ENCODE measurements around the gene RIPOR3. TPM values are rescaled to one million over a fixed set of nuclear protein-coding genes. Genes with fewer than 3 reads are reported as not detected.

RIPOR3 gene, protein sequence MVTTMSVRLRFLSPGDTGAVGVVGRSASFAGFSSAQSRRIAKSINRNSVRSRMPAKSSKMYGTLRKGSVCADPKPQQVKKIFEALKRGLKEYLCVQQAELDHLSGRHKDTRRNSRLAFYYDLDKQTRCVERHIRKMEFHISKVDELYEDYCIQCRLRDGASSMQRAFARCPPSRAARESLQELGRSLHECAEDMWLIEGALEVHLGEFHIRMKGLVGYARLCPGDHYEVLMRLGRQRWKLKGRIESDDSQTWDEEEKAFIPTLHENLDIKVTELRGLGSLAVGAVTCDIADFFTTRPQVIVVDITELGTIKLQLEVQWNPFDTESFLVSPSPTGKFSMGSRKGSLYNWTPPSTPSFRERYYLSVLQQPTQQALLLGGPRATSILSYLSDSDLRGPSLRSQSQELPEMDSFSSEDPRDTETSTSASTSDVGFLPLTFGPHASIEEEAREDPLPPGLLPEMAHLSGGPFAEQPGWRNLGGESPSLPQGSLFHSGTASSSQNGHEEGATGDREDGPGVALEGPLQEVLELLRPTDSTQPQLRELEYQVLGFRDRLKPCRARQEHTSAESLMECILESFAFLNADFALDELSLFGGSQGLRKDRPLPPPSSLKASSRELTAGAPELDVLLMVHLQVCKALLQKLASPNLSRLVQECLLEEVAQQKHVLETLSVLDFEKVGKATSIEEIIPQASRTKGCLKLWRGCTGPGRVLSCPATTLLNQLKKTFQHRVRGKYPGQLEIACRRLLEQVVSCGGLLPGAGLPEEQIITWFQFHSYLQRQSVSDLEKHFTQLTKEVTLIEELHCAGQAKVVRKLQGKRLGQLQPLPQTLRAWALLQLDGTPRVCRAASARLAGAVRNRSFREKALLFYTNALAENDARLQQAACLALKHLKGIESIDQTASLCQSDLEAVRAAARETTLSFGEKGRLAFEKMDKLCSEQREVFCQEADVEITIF
- polyA plus RNA-seq = 3.3 TPM

DNA sequence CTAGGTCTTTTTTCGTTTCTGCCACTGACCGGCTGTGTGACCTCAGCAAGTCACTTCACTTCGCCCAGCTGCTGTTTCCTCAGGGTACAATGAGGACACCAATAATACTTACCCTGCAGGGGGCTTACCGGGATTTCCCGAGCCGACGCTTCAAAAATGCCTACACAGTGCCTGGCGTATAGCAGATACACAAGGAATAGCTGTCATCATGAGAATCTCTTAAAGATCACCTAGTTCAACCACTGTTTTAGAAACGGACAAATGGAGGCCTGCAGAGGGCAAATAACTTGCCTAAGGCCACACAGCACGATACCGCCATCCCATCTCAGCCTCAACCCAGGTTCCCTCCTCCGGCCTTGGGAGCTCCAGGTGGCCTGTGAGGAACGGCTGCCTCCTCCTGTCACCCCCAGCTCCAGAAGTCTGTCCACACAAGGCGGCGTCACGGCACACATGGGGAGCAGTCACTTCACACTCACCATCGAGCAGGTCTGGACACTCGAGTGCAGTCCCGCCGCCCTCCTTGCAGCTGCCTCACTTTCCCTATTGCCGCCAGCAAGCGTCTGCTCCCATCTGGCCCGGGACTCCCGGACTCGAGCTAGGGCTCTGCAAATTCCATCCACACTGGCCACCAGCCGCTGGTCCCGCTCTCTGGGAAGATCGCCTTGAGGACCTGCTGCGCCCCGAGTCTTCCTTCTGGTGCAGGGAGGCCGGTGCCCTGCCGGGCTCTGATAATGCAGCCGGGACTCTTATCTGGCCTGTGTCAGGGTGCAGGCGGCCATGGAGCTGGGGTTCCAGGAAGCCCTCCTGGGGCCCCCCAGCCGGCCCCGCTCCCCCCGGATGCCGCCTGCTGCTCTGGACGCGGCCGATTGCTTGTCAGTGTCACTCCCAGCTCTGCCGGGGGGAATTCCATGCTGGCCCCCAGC, at the start of gene RIPOR3:
Gene RIPOR3 (minus strand): TSS at position 893 of the 923 bp plus-strand sequence. CDS start 414 bp downstream, at position 479.
- Mint-ChIP-seq H3K27me3 (peaks cover 31% of the 10 kb centered on the region), H3K4me1 (peaks cover 2 to 4% (median 4%) of the 10 kb centered on the region in 3 donors), H3K27ac (peak within 1 kb of the TSS in 1 of 3 donors; percentile 26), H3K9me3 (no peaks in the 10 kb centered on the region), H3K4me3 (peak within 1 kb of the TSS in 1 of 4 donors; percentile 54), H3K36me3 (peaks cover 1% of the 10 kb centered on the region)

DNA sequence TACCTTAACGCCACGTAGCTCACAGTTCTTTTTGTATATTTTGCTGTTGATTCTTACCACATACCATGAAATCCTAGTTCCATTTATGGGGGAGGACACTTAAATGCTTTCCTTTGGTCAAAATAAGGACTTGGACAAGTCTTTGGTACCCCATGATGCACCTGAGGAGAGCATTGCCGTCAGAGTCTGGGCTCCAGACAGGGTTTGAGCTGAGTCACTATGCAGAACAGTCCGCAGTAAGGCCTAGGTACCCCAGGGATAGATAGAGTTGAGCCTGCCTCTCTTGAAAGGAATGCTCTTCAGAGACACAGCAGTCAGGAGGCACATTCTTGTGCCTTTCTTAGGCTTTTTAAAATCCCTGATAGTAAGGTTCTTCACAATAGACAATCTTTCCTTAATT, 46.0 kb upstream of the RIPOR3 start:
- Mint-ChIP-seq H3K4me3 (no peak overlapping the region), H3K27ac (no peak overlapping the region), H3K4me1 (peaks cover 8 to 14% (median 11%) of the 10 kb centered on the region in 3 donors), H3K9me3 (no peaks in the 10 kb centered on the region), H3K36me3 (peaks cover 8% of the 10 kb centered on the region), H3K27me3 (no peaks in the 10 kb centered on the region)

DNA sequence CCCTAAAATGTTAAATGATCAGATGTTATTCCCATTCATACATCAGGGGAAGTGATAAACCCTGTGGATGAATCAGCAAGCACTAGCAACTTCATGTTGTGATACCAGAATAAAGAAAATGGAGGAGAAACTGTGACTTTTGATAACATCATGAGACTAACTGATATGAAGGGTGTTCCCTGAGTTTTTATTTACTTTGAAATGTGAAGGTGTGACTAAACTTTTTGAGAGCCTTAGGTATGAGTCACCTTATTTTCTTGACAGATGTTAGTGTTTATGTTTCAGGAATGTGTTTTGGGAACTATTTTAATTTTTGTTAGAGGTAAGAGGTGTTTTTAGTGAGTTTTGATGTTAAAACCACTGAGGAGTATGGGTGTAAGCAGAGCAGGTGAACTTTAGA, 44.5 kb upstream of the RIPOR3 start:
- H3K4me3 Mint-ChIP-seq = no peak overlapping the region
- no peaks in the 10 kb centered on the region for H3K9me3 Mint-ChIP-seq
- no peaks in the 10 kb centered on the region for H3K27me3 Mint-ChIP-seq
- peaks cover 6% of the 10 kb centered on the region for H3K36me3 Mint-ChIP-seq
- H3K4me1 Mint-ChIP-seq = peaks cover 11 to 14% (median 11%) of the 10 kb centered on the region in 3 donors
- no peak overlapping the region for H3K27ac Mint-ChIP-seq

DNA sequence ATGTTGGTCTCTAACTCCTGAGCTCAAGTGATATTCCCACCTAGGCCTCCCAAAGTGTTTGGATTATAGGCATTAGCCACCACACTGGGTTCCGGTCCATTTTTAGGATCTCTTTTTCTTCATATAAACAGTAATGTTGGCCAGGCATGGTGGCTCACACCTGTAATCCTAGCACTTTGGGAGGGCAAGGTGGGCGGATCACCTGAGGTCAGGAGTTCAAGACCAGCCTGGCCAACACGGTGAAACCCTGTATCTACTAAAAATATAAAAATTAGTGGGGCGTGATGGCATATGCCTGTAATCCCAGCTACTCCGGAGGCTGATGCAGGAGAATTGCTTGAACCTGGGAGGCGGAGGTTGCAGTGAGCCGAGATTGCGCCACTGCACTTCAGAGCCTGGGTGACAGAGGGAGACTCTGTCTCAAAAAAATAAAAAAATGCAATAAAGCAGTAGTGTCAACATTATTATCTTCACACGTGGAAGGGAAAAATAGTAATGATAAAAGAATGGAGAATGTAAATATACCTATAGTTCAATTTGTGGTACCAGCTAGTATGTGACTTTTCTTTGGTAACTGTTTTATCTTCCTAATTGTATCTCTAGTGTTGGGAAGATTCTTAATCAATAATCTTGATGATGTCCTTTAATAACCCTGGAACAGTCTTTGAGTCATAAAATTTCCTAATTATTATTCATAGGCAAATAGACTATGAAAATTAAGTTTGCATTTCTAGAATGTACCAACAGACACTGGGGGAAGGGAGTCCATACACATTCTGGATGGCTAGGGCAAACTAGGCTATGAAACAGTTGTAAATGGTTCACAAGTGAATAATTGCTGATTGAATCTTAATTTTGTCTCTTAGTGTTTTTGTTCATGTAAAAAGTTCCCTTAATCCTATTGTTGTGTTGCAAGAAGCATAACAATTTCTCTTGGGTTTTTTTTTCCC, 43.7 kb upstream of the RIPOR3 start:
- Mint-ChIP-seq H3K4me1 (peaks cover 11 to 16% (median 11%) of the 10 kb centered on the region in 3 donors), H3K27me3 (no peaks in the 10 kb centered on the region), H3K4me3 (no peak overlapping the region), H3K36me3 (peaks cover 6% of the 10 kb centered on the region), H3K27ac (no peak overlapping the region), H3K9me3 (no peaks in the 10 kb centered on the region)

DNA sequence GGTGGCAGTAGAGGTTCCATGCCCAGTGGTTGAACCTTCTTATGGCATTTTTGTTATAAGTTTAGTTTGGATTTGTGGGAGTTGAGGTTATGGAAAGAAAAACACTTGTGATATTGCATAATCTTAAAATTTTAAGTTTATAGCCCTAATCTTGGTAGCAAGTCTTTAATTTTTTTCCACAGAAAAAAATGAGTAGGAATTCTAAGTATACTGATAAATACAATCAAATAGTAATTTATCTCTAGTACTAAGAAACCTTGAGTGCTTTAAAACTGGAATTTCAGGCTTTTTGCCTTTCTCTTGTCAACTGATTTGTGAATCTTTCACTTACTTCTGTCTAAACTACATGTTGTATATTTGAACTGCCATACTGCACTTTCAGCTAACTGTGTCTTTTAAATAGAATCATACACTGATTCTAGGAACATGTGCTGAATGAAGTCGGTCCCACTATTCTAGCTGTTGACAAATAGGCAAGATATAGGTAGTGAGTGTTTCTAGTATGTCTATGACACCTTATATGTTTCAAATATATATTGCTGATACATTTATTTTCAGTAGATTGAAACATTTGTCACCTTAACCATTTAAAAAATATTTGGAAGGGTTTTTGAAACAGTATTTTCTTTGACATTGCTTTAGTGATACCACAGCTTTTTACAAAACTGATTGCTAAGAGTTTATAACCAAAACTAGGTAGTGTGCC, 42.5 kb upstream of the RIPOR3 start:
- Mint-ChIP-seq H3K27me3 (no peaks in the 10 kb centered on the region), H3K4me1 (peaks cover 9 to 15% (median 11%) of the 10 kb centered on the region in 3 donors), H3K36me3 (peaks cover 4% of the 10 kb centered on the region), H3K27ac (peak overlapping the region in 1 of 3 donors; percentile 8), H3K4me3 (peak overlapping the region in 2 of 4 donors; percentile 65 to 74), H3K9me3 (no peaks in the 10 kb centered on the region)

DNA sequence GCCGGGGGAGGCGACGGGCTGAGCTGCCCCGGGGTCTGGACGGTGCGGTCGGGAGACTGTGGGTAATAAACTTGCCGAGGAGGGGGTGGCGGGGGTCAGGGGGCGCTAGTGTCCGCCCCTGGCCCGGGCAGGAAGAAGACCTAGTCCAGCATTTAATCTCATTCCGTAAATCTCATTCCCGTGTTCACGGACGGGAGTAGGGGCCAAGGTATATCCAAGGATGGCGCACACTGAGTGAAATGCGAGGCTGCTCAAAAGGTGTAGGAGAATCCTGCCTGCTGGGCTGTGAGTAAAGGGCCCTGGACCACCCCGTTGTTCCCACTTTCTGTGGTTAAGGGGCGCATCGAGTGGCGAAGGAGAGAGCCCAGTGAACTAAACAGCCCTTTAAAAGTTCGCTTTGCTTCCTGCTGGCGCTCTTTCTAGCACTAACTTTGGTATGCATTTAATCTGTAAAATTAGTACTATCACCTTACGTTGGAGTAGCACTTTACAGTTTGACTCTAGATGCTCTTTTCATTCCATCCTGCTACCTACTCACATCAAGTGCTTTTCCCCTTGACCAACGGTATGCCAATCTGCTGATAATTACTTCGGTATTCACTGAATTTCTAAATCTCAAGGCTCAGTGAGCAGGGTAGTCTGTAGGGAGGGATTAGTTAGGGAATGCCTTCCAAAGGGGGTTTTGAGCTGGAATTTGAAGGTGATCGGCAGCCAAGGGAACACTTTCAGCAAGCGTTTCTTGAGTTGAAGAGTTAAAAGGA, 40.8 kb upstream of the RIPOR3 start:
- peaks cover 2% of the 10 kb centered on the region for H3K36me3 Mint-ChIP-seq
- peaks cover 9 to 15% (median 11%) of the 10 kb centered on the region in 3 donors for H3K4me1 Mint-ChIP-seq
- no peaks in the 10 kb centered on the region for H3K9me3 Mint-ChIP-seq
- H3K27me3 Mint-ChIP-seq = no peaks in the 10 kb centered on the region
- peak overlapping the region; percentile 79 to 94 (median 90) for H3K4me3 Mint-ChIP-seq
- H3K27ac Mint-ChIP-seq = peak overlapping the region; percentile 81 to 91 (median 84)

DNA sequence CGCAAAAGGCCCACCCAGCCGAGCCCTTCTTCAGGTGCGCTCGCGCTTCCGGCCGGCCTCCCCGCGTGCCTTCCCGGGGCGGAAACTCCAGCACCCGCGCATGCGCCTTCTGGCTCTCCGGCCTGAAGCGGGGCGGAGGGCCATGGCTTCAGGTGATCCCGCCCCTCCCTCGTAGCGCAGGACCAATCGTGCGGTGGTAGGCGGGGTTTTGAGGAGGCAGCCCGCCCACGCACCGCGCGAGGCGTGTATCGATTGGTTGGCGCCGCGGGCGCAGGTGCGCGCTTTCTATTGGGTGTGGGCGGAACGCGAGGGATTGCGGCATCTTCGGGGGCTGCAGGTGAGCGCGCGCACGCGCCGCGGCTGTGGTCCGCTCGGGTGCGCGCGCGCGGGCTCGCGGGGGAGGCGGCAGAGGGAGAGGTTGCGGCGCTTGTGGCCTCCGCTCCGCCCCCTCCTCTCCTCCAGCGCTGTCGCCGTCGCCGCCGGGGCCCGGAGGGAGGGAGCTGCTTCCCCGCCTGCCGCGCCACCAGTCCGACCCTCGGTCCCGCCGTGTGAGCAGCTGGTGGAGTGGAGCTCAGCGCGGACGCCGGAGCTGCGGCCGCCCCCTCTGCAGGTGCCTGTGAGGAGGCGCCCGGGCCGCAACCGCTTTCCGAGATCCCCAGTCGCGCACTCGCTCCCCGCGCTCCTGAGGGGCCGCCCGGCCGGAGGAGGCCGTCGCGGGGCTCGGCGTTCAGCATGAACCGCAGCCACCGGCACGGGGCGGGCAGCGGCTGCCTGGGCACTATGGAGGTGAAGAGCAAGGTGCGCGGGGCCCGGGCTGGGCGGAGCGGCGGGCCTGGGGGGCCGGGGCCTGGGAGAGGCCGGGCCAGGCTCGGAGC, 40.0 kb upstream of the RIPOR3 start, which contains the start of gene PARD6B:
Gene PARD6B (plus strand): TSS at position 526 of the 875 bp plus-strand sequence. CDS start 207 bp downstream, at position 733.
- Mint-ChIP-seq H3K27ac (peak within 1 kb of the TSS; percentile 84 to 91 (median 86)), H3K9me3 (no peaks in the 10 kb centered on the region), H3K36me3 (peaks cover 2% of the 10 kb centered on the region)

DNA sequence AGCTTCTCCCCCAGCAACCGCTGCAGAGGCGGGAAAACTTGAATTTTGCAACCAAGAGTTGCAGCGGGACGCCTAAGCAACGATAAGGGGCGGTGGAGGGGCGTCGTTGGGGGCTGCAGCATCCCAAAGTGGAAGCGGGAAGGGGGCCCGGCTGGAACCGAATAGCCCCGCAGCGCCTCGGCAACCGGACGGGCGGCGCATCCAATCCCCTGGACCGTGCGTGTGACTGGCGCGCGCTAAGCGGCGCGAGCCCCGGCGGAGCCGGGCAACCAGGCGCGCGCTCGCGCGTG, 39.4 kb upstream of the RIPOR3 start:
- H3K9me3 Mint-ChIP-seq = no peaks in the 10 kb centered on the region
- peak overlapping the region; percentile 79 to 95 (median 91) for H3K4me3 Mint-ChIP-seq
- peak overlapping the region; percentile 75 to 86 (median 84) for H3K27ac Mint-ChIP-seq
- peaks cover 7 to 15% (median 9%) of the 10 kb centered on the region in 3 donors for H3K4me1 Mint-ChIP-seq
- H3K27me3 Mint-ChIP-seq = no peaks in the 10 kb centered on the region
- H3K36me3 Mint-ChIP-seq = peaks cover 2% of the 10 kb centered on the region

More for the DNA sequence above, 40.0 kb upstream of the RIPOR3 start, which contains the start of gene PARD6B:
- Mint-ChIP-seq H3K27me3 (no peaks in the 10 kb centered on the region), H3K4me1 (peaks cover 9 to 15% (median 9%) of the 10 kb centered on the region in 3 donors), H3K4me3 (peak within 1 kb of the TSS; percentile 79 to 95 (median 91))

DNA sequence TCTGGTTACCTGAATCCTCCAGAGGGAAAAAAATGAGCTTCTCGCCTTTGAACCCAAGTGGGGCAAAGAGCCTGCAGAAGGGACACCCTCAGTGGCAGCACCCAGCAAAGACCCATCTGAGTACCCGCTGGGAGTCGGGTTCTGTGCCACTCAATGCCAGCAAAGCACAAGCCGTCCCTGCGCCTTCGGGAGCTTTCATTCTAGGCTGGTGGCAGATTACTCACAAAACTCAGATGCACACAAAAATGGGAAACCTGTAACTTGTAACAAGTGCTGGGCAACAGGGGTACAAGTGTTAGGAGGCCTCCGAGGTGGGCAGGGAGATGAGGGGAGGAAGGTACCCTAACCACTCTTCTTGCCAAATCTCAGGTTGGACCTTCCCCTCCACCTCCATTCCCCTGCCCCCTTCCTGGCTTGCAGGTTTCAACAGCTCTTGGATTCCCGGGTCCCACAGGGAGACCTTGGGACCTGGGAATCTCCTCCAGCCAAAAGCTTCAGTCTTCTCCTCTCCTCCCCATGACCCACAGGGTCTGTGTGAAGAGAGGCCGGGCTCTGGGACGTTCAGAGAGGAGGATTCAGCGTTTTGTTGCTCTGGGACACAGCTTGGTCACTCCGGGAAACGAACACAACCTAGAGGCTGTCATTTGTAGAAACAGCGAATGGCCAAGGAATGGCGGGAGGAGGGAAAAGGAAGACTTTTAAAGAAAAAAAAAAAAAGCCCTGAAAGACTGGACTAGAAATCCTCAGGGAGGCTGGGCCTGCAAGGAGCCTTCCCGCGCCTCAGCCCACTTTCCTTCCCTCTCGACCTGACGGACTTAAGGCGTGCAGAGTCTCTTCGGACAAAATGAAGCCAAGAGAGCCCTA, 38.8 kb upstream of the RIPOR3 start:
- Mint-ChIP-seq H3K27ac (peak overlapping the region; percentile 76 to 86 (median 81)), H3K9me3 (no peaks in the 10 kb centered on the region), H3K4me1 (peaks cover 7 to 15% (median 9%) of the 10 kb centered on the region in 3 donors), H3K36me3 (peaks cover 2% of the 10 kb centered on the region), H3K4me3 (peak overlapping the region; percentile 79 to 95 (median 91)), H3K27me3 (no peaks in the 10 kb centered on the region)

DNA sequence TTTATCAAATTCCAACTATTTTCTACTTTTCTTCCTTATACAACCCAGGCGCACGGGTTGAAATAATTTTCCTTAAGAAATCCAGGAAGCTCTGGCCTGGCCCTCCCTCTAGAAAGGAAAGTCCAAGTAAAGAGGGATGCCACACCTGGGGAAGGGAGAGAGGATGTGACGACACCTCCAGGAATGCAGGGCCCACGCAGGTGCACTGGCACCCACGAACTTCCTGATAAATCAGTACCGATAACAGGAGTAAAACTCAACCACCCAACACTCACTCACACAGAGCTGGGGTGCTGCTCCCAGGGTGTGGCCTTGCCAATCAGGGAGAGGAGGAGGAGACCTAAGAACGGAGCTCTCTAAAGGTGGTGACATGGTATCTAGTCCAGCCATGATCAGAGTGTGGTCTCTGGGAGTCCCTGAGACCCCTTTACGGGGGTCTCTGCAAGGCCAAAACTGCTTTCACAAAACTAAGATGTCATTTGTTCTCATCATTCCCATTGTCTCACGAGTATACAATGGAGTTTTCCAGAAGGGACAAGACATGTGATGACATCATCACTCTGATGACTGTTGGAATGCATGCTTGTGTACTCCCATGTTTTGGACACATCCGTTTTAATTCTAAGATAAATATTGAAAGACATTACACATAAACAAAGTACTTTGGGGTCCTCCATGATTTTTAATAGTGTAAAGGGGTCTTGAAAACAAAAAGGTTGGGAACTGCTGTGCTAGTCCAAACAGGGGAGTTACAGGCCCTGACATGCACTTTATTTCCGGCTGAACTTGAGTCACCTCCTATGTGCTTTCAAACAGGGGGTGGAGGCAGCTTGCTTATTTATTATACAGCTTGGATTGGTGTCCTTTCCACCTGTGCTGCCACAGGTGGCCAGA, 37.9 kb upstream of the RIPOR3 start:
- Mint-ChIP-seq H3K4me3 (peak overlapping the region in 1 of 4 donors; percentile 79), H3K4me1 (peaks cover 7 to 15% (median 9%) of the 10 kb centered on the region in 3 donors), H3K27ac (peak overlapping the region in 1 of 3 donors; percentile 76), H3K9me3 (no peaks in the 10 kb centered on the region), H3K27me3 (no peaks in the 10 kb centered on the region), H3K36me3 (peaks cover 2% of the 10 kb centered on the region)
